DOHH2 (cell line): ENCODE data around the gene AGBL4.

Experiments
- H3F3A ChIP-seq: fragments of 200-600 bp; sonication (generic), shearing (Covaris generic); 2 replicates; pipeline ENCODE4 v1.6.0; 2016; ENCODE audit warnings: antibody characterized with exemption, mild to moderate bottlenecking; ENCODE audit not compliant: control insufficient read depth, insufficient read depth
- H3K27ac ChIP-seq: fragments of 200-600 bp; sonication (generic); 2 replicates; pipeline ENCODE4 v1.5.1; 2014; ENCODE audit warnings: low read depth, mild to moderate bottlenecking, low read length, moderate library complexity
- H3K27me3 ChIP-seq: fragments of 200-600 bp; sonication (generic); 2 replicates; pipeline ENCODE4 v1.6.1; 2014; ENCODE audit warnings: mild to moderate bottlenecking, low read length, mixed read lengths; ENCODE audit not compliant: control insufficient read depth
- H3K36me3 ChIP-seq: fragments of 200-600 bp; sonication (generic); 2 replicates; pipeline ENCODE4 v1.6.1; 2014; ENCODE audit warnings: mild to moderate bottlenecking, low read length, moderate library complexity, mixed read lengths; ENCODE audit not compliant: control insufficient read depth
- H3K4me1 ChIP-seq: fragments of 200-600 bp; sonication (generic); 2 replicates; pipeline ENCODE4 v1.6.1; 2014; ENCODE audit warnings: mild to moderate bottlenecking, low read length, mixed read lengths; ENCODE audit not compliant: control insufficient read depth
- H3K4me2 ChIP-seq: fragments of 200-600 bp; sonication (generic); 2 replicates; pipeline ENCODE4 v1.6.0; 2014; ENCODE audit warnings: mild to moderate bottlenecking, low read length, moderate library complexity
- H3K4me3 ChIP-seq: fragments of 200-600 bp; sonication (generic); 2 replicates; pipeline ENCODE4 v1.5.1; 2014; ENCODE audit warnings: mild to moderate bottlenecking, low read length, mixed read lengths
- H3K79me2 ChIP-seq: fragments of 200-600 bp; sonication (generic); 2 replicates; pipeline ENCODE4 v1.6.1; 2014; ENCODE audit warnings: mild to moderate bottlenecking, low read length, mixed read lengths; ENCODE audit not compliant: control insufficient read depth
- H3K9me2 ChIP-seq: fragments of 200-600 bp; sonication (generic); replicated peaks from 2 replicates; pipeline ENCODE4 v1.6.1; 2014; ENCODE audit warnings: mild to moderate bottlenecking, low read length, mixed read lengths; ENCODE audit not compliant: control insufficient read depth
- H3K9me3 ChIP-seq: fragments of 200-600 bp; sonication (generic); 2 replicates; pipeline ENCODE4 v1.6.1; 2014; ENCODE audit warnings: antibody characterized with exemption, low read length, mixed read lengths; ENCODE audit not compliant: control insufficient read depth, insufficient read depth
- H4K20me1 ChIP-seq: fragments of 200-600 bp; sonication (generic); 2 replicates; pipeline ENCODE4 v1.6.0; 2014; ENCODE audit warnings: low read depth, mild to moderate bottlenecking, antibody characterized with exemption, low read length, moderate library complexity; ENCODE audit not compliant: control insufficient read depth, insufficient read depth
- EZH2phosphoT487 ChIP-seq: fragments of 200-600 bp; sonication (generic); IDR thresholded peaks from 2 replicates; pipeline ENCODE4 v1.6.1; 2017; ENCODE audit warnings: borderline replicate concordance, mild to moderate bottlenecking, antibody characterized with exemption, low read length, moderate library complexity, mixed read lengths
- TF ChIP-seq, protein P1 (sequence below): fragments of 200-600 bp; sonication (generic); IDR thresholded peaks from one replicate; pipeline ENCODE4 v1.5.1; 2014; ENCODE audit warnings: antibody characterized with exemption, mild to moderate bottlenecking, low read depth, low read length; ENCODE audit not compliant: poor library complexity, severe bottlenecking

Gene AGBL4

DNA sequence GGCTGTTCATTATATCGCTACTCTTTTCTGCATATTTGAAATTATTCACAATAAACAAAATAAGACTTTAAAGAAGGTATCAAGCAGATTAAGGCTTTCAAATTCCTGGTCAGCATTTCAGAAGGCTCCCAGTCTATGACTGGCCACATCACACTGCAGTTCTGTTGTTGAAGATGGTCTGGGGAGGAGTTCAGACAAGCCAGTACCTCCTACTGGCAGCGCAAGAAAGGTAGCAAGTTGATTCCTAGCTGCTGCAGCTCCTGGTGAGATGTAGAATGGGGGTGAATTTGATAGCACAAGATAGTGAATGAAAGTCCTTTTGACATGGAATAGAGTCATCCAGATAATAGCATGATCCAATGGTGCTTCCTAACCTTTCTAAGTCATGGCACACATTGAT lies 1158.8 kb downstream of the AGBL4 start:
- H3K4me3 ChIP-seq = no peak overlapping the region
- H3K9me3 ChIP-seq = no peaks in the 10 kb centered on the region
- H3K27ac ChIP-seq = no peak overlapping the region
- TF ChIP-seq, protein P1, sequence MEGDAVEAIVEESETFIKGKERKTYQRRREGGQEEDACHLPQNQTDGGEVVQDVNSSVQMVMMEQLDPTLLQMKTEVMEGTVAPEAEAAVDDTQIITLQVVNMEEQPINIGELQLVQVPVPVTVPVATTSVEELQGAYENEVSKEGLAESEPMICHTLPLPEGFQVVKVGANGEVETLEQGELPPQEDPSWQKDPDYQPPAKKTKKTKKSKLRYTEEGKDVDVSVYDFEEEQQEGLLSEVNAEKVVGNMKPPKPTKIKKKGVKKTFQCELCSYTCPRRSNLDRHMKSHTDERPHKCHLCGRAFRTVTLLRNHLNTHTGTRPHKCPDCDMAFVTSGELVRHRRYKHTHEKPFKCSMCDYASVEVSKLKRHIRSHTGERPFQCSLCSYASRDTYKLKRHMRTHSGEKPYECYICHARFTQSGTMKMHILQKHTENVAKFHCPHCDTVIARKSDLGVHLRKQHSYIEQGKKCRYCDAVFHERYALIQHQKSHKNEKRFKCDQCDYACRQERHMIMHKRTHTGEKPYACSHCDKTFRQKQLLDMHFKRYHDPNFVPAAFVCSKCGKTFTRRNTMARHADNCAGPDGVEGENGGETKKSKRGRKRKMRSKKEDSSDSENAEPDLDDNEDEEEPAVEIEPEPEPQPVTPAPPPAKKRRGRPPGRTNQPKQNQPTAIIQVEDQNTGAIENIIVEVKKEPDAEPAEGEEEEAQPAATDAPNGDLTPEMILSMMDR = no peak
- no peak for TF ChIP-seq EZH2phosphoT487
- no peaks in the 10 kb centered on the region for H3K4me1 ChIP-seq
- no peak overlapping the region for H3K4me2 ChIP-seq
- H3K36me3 ChIP-seq = no peaks in the 10 kb centered on the region
- no peaks in the 10 kb centered on the region for H3K9me2 ChIP-seq
- no peaks in the 10 kb centered on the region for H3K79me2 ChIP-seq
- H3F3A ChIP-seq = no peaks in the 10 kb centered on the region
- no peaks in the 10 kb centered on the region for H4K20me1 ChIP-seq
- H3K27me3 ChIP-seq = no peaks in the 10 kb centered on the region

GRCh38 chr1:48859456-48859855 lies 1164.3 kb downstream of the AGBL4 start:
- Histone ChIP-seq H3K36me3 (no peaks in the 10 kb centered on the region), H3K9me2 (no peaks in the 10 kb centered on the region), H3K79me2 (no peaks in the 10 kb centered on the region), H3K4me2 (no peak overlapping the region), H3K27me3 (no peaks in the 10 kb centered on the region), H4K20me1 (no peaks in the 10 kb centered on the region), H3K4me1 (no peaks in the 10 kb centered on the region), H3K4me3 (no peak overlapping the region), H3K27ac (no peak overlapping the region), H3F3A (no peaks in the 10 kb centered on the region), H3K9me3 (no peaks in the 10 kb centered on the region)
- no peak for TF ChIP-seq EZH2phosphoT487
- TF ChIP-seq, protein P1 = no peak

GRCh38 chr1:48858200-48858920 lies 1165.4 kb downstream of the AGBL4 start:
- H3K36me3 ChIP-seq = no peaks in the 10 kb centered on the region

More at GRCh38 chr1:48858200-48858920, 1165.4 kb downstream of the AGBL4 start:
- H3K4me1 ChIP-seq = no peaks in the 10 kb centered on the region
- H3K4me2 ChIP-seq = no peak overlapping the region
- H3K4me3 ChIP-seq = no peak overlapping the region
- H3K9me2 ChIP-seq = no peaks in the 10 kb centered on the region
- H3K9me3 ChIP-seq = no peaks in the 10 kb centered on the region
- no peaks in the 10 kb centered on the region for H3K79me2 ChIP-seq
- no peaks in the 10 kb centered on the region for H3F3A ChIP-seq
- H4K20me1 ChIP-seq = no peaks in the 10 kb centered on the region
- H3K27me3 ChIP-seq = no peaks in the 10 kb centered on the region
- H3K27ac ChIP-seq = no peak overlapping the region
- TF ChIP-seq, protein P1 = no peak
- no peak for TF ChIP-seq EZH2phosphoT487
